HG02870 (cell line): Measurements from ENCODE around the gene TBX4.
"Not testable (repeated sequence)": the region's sequence is repeated elsewhere in the genome, so short reads cannot be mapped to it uniquely, and the experiment has no call there.

Experiments used
- ATAC-seq: cut with Tn5 transposase; IDR thresholded peaks from one replicate; pipeline ENCODE4 v1.9.1; 2021; ENCODE audit warnings: mild to moderate bottlenecking, moderate library complexity; ENCODE audit not compliant: unreplicated experiment

Gene TBX4

DNA sequence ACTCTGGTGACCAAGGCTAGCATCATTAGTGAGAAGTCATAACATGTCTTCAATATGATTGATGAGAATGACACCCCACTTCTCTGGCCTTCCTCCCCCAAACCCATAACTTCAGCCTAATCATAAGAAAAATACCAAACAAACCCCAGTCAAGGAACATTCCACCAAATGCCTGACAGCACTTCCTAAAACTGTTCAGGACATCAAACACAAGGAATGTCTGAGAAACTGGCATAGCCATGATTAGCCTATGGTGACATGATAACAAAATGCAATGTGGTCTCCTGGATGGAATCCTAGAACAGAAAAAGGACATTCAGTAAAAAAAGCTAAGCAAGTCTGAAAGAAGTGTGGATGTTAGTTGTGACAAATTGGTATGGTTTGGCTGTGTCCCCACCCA is 24.7 kb upstream of the TBX4 start:
- no peak for ATAC-seq

DNA sequence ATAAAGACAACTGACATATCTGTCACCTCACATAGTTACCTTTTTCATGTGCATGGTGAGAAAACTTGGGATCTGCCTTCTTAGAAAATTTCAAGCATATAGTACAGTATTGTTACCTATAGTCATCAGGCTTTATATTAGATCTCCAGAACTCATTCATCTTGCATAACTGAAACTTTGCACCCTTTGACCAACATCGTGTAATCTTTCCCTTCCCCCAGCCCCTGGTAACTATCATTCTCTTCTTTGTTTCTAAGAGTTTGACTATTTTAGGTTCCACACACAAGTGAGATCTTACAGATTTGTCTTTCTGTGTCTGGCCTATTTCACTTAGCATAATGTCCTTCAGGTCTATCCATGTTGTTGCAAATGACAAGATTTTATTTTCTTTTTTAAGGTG is 22.9 kb upstream of the TBX4 start:
- ATAC-seq: no peak

DNA sequence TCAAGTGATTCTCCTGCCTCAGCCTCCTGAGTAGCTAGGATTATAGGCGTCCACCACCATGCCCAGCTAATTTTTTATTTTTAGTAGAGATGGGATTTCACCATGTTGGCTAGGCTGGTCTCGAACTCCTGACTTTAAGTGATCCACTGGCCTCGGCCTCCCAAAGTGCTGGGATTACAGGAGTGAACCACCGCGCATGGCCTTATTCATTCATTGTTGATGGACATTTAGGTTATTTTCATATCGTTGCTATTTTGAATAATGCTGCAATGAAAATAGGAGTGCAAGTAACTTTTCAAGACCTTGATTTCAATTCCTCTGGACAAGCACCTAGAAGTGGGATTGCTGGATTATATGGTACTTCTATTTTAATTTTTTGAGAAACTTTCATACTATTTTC is 22.4 kb upstream of the TBX4 start:
- ATAC-seq: not testable (repeated sequence)

DNA sequence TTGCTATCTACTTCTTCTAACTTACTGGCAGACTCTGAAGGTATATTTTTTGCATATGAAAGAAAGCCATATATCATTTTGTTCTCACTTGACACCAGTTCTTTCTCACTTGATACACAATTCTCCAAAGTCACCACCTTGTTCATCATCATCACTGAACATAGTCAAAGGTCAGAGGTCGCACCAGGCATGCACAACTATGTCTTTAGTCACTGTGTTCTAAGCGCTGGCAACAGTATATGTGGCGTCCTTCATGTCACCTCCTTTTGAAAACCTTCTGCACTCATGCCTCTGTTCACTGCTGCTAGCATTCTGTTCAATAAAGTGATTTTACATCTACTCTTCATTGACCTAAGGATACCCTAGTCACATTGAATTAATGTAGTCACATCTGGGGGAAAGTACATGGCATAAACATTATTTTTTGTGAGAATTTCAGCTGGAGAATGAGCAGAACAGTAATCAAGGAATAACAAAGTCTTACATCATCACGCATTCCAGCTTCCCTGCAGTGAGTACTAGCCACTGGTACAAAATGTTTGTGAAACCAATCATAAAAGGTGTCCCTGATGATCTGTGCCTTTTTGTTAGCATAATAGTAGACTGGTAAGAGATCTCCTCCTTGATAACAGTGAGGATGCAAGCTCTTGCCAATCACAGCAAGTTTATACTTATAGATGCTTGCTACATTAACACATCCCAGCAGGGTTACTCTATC is 20.5 kb upstream of the TBX4 start:
- ATAC-seq: no peak

DNA sequence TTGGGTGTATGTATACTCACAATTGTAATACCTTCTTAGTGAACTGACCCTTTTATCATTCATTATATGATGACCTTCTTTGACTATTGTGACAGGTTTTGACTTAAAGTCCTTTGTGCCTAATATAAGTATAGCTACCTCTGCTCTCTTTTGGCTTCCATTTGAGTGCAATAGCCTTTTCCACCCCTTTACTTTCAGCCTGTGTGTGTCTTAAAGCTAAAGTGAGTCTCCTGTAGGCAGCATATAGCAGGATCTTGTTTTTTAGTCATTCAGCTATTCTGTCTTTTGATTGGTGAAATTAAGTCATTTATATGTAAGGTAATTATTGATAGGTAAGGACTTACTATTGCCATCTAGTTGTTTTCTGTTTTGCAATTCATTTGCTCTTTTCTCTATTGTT is 15.9 kb upstream of the TBX4 start:
- no peak for ATAC-seq

DNA sequence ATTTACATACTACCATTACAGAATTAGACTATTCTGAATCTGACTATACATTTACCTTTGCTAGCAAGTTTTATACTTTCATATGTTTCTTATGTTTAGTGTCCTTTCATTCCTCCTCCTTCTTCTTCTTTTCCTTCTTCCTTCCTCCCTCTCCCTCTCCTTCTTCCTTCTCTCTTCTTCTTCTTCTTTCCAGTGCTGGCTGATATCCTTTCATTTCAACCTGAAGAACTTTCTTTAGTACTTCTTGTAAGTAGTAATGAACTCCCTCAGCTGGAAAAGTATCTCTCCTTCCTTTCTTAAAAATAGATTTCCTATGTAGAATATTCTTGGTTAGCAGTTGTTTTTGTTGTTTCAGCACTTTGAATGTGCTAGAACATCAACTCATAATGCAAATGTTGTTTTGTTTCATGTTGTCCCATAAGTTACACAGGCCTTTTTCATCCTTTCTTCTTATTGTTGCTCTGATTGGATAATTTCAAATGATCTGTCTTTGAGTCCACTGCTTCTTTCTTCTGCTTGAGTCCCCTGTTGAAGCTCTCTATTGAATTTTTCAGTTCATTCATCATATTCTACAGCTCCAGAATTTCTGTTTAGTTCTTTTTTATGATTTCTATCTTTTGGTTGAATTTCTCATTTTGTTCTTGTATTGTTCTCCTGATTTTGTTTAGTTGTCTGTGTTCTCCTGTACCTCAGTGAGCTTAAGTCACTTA is 15.1 kb upstream of the TBX4 start:
- ATAC-seq: no peak

DNA sequence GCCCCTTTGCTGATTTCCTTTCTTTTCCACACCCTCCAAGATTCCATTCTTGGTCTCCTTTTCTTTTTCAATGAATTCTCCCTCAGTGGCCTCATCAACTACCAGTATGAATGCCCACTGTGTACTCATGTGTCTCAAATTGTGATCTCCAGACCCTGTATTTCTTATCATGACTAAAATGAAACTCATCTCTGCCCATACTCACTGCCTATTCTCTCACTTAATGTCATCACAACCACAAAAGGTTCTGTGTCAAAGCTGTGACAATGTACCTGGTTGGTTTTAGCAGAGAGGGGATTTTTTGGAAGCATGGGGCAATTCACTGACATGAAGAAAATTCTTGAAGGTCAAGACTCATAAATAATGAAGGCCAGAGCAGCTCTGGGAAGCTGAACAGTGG is 11.5 kb upstream of the TBX4 start:
- peak; percentile 80 for ATAC-seq

DNA sequence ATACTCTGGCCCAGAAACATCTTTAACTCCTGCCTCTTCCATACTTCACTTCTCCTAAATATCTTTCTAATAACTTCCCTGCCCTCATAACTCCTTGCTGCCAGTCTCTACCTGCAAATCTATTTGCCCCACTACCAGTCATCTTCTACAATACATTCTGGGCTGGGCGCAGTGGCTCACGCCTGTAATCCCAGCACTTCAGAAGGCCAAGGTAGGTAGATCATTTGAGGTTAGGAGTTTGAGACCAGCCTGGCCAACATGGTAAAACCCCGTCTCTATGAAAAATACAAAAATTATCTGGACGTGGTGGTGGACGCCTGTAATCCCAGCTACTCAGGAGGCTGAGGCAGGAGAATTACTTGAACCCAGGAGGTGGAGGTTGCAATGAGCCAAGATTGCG is 10.7 kb upstream of the TBX4 start:
- ATAC-seq: not testable (repeated sequence)

DNA sequence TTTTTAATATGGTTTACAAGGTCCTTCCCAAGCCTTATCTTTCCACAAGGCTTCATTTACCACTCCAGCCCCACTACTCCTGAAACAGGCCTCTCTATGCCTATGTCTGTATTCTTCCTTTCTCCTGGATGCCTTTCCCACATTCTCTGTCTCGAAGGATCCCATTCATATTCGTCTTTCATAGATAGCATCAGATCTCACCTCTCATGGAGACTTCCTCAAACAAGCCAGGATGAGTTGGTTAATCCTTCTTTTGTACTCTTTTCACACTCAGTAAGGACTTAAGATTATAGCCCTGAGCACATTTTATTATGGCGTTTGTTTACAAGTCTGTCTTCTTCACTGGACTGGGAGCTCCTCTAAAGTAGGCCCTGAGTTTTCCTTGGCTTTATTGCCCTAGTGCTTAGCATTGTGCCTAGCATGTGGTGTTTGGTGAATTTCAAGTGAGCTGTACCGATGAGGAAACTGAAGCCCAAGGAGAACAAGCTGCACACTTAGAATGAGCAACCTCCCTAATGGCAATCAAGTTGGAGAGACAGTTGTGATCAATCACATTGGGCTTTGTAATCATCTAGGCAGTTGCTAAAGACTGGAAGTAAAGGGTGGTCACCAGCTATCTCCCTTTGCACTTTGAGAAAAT is 10.0 kb upstream of the TBX4 start:
- no peak for ATAC-seq

DNA sequence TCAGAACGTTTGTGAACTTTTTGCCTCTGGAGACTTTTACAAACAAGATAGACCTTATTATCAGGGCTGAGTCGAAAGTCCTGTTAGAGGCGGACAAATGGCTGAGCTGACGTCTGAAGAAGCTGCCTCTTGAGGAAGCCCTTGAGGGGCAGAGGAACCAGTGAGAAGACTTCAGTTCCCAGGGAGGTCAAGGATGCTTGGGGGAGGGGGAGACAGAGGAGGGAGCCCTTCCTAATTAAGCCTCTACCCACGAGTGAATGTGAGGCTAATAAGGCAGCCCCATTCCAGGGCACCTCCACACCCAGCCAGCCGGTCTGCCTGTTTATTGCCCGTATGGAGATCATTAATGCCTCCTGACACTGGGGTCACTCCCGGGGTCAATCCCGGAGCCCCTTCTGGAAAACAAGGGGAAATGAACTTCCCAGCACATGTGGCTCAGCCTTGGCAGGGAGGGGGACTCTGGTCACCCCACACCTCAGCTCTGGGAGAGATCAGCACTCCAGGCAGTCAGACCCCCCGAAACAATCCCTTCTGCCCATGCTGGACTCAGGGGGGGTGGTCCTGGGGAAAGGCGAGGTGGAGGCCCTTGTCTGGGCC is 9.2 kb upstream of the TBX4 start:
- ATAC-seq: no peak

DNA sequence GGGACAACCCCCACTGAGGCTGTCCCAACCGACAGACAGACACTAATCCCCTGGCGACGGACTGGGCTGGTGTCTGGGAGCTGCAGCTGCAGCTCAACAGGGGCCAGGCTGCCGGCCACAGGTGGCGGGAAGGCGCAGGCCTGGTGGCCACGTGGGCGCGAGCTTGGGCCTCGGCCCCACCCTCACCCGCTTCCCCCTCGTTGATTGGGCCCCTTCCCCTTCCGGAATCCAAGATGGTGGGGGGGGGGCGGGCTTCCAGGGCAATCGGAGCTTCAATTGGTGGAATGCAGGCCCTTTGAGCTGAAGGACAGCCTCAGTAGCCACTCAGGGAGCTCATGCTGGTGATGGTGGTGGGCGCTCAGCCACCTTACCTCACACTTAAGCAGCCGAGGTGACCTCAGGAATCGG is 8.7 kb upstream of the TBX4 start:
- no peak for ATAC-seq

DNA sequence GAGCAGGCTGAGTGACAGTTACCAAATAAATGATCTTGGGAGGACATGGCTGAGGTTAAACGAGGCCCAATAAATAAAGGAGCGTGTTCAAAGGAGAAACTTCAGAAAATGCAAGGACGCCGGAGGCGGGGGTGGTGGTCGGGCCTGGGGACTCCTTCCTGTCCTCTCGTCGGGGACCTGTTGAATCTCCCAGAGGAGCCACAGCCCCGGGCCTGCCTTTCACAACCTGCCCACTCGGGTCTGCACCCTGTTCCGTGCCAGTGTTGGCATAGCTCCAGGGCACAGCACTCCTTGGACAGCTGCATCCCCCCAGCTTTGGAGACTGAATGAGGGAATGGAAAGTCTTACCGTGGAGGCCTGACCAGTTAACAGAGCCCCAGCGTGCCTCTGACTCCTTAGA is 8.1 kb upstream of the TBX4 start:
- ATAC-seq: no peak

DNA sequence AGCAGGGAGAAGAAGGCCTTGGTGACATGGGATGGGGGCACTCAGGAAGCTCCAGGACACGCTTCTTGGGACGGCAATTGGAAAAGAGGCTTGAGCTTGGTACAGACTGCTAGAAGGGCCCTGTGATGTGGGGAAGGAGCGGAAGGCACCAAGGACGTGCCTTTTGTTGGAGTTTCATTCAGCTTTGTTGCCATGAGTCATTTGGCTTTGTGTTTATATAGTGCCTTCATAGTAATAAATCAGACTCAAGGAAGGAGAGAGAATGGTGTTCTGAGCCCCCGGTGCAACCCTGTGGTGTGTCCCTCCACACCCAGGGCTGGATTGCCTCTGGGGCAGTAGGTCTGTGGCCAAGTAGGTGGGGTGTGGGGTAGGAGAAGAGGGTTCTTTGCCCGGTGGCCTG is 7.4 kb upstream of the TBX4 start:
- no peak for ATAC-seq

DNA sequence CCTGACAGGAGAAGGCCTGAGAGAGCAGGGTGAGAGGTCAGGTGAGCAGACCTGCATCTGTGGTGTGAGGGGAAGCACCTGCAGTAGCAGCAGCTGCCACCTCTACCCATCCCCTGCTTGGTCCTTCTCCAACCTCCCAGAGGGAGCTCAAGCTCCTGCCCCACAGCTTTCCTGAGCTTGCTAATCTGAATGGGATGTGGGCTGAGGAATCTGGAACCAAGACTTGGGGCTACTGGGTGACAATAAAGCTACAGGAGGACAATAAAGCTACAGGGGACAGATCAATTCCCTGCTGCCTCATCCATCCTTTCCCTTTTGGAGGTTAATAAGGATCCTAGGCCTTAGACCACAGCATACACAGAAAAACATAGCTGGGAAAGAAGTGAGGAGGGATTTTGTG is 4.9 kb upstream of the TBX4 start:
- ATAC-seq: no peak

DNA sequence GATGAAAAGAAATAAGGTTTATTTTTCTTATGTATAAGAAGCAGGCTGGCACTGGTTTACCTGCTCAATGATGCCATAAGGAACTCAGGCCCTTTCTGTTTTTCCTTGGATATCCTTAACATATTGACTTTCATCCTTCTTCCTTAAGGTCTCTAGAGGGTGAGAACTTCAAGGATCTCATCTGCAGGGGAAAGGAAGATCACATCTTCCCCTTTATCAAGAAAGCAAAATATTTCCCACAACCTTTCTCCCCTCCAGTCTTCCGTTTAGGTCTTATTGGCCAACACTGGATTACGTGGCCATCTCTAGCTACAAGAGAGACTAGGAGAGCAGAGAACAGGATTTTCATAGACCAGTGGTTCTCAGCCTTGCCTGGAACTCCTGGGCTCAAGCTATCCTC is 4.2 kb upstream of the TBX4 start:
- ATAC-seq: no peak

DNA sequence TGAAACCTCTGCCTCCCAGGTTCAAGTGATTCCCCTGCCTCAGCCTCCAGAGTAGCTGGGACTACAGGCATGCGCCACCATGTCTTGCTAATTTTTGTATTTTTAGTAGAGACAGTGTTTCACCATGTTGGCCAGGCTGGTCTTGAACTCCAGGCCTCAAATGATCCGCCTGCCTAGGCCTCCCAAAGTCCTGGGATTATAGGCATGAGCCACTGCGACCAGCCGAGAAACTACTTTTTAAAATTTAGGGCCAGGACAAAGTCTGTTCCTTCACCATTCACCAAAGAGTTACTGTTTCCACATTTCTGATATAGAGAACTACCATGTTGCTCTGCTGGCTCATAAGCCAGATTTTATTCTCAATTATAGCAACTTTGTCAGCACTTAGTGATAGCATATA is 3.1 kb upstream of the TBX4 start:
- not testable (repeated sequence) for ATAC-seq

DNA sequence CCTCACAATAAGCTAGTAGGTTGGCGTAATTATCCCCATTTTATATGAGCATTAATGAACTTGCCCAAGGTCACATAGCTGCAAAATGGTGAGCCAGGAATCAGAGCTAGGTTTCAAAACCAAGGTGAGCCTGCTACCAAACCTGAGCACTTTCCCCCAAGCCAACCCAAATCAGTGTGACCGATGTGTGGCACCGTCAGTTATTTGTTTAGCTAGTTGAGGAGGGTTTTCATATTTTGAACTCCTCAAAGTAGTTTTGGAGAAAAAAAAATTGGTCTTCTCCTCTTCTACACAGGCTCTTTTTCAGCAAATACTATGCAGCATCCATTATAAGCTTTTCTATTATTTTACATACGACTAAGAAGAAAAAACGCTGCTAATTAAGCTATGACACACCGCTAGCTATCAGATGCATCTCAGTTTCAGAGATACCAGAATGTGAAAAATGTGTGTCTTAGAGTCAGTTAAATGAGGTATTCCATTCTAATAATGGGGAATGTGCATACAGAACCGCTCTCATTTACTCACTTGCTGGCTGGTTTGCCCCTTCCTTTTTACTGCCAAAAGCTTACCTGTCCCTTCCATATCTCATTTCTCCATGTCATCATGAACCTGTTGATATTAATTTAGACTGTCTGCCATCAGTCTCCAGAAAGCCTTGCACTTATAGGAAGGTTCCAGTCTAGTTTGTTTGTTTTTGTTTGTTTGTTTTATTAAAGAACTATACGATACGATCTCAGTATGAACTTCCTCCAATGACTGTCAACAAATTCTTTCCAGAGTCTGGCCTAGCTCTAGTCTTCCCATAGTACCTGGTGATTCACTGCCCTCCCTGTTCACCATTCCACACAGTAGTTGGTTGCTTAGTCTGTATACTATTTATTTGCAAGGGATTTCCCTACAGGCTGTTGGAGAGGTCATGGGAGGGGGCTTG is 2.2 kb upstream of the TBX4 start:
- no peak for ATAC-seq

DNA sequence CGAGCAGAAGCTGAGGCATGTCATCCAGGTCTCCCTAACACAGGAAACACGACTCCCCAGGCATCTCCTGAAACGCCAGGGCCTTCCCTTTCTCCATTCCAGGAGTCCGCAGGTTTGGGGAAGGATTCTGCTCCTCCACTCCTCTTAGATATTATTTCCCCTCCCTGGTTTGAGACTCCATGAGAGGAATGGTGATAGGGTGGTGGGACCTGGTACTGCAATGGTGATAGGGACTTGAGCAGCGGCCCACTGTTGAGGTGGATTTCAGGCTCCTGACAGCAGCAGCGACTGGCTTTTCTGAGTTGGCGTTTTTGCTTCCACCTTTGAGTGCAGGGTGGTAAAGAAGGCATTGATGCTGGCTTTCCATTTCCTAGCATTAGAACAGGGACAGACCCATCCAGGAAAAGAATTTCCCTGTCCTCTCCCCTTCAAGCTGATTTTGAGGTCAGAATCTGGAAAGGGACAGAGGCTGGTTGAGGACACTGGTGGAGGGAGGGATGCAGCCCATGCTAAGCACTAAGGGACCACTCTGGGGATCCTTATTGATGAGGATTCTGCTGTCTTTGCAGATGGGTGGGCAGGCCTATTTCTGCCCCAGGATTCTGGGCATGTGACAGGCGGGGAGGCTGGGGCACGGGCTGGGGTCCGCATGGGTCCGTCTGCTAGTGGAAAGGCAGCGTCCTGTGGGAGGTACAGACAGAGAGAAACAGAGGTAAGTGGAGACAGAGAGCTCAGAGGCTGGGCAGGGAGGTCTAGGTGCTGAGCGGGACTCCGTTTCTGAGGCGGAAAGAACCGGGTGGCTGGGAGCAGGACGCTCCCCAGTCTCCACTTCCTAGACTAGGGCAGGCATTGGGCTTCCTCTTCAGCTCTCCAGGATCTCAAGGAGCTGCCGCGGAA is 1.3 kb upstream of the TBX4 start:
- ATAC-seq: no peak

DNA sequence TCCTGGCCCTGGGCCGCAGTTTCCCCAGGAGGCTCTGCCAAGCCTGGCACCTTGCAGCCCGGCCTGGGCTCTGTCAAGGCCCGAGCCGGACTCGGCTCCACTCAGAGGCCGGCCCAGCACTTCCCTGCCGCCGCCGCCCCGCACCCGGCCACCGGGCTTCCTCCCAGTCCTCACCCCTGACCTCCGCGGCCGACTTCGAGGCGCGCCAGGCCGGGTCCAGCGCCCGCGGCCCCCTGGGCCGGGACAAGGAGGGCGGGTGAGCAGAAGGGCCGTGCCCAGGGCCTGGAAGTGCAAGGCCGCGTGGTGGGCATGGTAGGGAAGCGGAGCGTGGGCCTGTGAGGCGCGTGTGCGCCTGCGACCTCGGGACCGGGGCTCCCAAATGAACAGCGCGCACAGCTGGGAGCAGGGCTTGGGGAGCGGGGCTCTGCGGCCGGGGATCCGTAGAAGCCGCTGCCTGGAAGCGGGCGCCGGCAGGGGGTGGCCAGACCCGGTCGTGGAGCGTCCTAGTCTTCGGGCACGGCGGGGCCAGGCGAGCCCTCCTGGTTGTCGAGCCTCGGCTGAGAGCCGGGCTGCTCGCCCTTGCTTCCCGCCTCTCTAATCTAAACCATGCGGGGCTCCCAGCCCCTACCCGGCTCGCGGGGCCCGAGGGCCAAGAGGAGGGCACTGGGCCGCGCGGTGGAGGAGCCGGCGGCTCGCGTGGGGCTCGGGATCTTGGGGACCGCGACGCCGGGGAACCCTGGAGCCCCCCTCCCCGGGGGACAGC is 503 bp upstream of the TBX4 start:
- no peak for ATAC-seq
